RCC 7860 (cell line): Measurements from ENCODE around the gene ARHGEF28.

Experiments
- DNase-seq: peaks from one replicate; pipeline ENCODE4 v3.0.0-alpha.2; 2015; ENCODE audit warnings: low spot score
- FAIRE-seq: peaks from 2 replicates; lab custom pipeline; 2012; peaks lifted over from hg19 to GRCh38; lab: Jason Lieb, UNC

The ARHGEF28 gene

DNA sequence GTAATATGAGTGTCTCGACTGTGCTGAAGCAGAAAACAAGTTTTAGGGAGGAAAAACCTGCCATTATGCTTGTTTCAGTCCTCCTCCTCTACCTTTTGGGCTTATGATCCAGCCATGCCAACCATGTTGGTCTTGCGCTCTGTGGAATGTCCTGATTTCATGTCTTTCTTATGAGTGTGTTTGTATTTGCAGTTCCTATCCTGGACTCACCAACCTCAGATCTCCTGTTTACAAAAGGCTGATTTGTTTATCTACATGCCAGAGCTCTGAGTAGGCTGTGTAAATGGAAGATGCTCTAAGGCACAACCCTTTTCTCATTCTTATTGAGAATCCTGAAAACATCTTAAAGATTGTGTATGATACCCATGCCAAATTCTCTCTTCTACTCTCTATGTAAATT is 138.6 kb downstream of the ARHGEF28 start:
- no peak for FAIRE-seq
- no peak for DNase-seq

DNA sequence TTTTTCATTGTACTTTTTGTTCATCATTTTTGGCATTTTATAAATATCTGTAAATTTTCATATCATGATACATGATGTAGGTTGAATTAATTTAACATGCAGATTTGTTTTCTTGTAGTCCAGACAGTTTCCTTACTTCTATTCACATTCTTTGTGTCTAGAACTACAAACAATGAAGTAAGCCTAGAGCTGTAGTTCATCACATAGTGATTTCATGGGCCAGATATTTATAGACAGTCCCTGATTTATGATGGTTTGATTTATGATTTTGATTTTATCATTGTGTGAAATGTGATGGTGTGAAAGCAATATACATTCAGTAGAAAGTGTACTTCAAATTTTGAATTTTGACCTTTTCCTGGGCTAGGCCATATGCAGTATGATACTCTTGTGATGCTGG is 139.0 kb downstream of the ARHGEF28 start:
- FAIRE-seq (no peak), DNase-seq (no peak)

- no peak for DNase-seq
- FAIRE-seq, result no peak
Observed at GRCh38 chr5:73766902-73767301, 140.9 kb downstream of the ARHGEF28 start.

DNA sequence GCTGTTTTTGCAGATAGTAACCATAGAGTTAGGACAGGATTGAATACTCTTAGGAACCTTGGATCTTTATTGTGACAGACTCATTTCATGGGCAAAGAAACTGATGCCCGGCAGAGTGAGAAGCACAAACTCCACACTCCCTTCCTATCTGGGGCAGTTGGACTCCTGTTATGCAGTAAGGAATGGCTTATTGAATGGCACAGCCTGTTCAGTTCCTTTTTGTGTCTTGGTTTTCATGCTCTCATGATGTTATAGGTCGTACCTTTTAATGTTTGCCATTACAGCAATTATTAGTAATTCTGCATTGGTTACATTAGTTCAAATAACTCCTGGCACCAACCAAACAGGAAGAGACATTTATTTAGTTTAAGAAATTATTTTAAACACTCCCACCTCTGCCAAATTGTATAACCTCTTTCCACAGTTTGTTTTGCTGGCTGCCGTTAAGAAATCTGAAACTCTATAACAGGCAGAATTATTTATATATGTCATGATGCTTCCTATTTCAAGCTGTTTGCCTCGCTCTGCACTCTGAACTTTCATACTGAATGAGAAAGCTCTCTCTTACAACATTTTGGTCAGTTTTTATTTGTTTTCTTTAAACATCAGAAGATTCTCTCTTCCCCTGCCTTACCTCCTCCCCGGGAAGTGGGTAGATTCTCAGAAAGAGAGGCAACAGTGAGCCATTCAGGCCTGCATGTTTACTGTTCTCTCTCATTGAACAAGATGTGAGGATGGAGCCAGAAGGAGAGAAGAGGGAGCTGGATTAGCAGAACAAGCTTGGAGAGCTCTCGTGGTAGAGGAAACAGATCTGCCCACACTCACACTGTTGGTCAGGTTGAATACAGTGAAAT is 144.4 kb downstream of the ARHGEF28 start:
- DNase-seq (no peak), FAIRE-seq (no peak)

GRCh38 chr5:73774924-73775323 is 148.9 kb downstream of the ARHGEF28 start:
- FAIRE-seq, result no peak
- no peak for DNase-seq

DNA sequence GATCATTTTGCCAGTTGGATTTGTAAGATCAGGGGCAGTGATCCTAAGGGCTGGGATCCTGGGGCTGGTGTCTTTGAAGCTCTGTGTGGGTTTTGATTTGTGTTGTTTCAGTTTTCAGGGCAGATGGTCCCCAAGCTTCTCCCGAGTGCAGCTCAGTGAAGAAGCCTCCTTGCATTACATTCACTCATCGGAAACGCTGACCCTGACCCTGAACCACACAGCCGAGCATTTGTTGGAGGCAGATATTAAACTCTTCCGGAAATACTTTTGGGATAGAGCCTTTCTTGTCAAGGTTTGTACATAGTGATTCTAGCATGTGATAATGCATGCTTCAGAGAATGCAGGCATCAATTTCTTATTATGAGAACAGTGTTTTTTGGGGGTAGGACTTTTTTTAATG is 150.4 kb downstream of the ARHGEF28 start:
- FAIRE-seq, result no peak
- DNase-seq, result no peak

- DNase-seq (no peak), FAIRE-seq (no peak)
Observed at GRCh38 chr5:73777192-73777591, 151.2 kb downstream of the ARHGEF28 start.

- FAIRE-seq, result no peak
Observed at GRCh38 chr5:73780302-73781080, 154.5 kb downstream of the ARHGEF28 start.

DNA sequence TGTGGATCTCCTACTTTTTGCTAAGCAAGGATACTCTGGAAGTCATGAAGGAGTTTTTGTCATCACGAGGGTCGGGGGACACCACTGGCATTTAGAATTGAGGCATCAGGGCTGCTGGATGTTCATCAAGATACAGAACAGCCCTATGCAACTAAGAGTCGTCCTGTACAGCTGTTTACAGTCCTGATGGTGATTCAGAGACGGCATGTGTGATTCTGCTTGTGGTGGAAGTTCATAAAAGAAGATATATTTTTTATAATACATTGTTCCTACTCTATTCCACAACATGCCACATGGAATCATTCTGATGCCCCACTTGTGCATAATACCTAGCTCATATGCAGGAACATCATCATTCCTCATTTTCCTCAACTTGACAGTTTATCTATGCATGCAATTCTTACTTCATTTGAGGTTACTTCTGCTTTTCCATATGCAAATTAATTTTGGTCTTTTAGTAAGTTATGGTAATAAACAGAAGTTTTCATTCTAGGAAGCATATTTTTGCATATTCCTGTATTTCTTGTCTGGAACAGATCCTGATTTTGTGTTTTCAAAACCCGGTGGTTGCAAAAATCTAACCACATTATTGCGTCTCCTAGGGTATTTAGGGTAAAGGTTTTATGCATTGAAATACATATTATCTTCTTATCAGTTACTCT is 155.2 kb downstream of the ARHGEF28 start:
- FAIRE-seq (no peak), DNase-seq (no peak)

More at GRCh38 chr5:73780302-73781080, 154.5 kb downstream of the ARHGEF28 start:
- DNase-seq, result no peak

DNA sequence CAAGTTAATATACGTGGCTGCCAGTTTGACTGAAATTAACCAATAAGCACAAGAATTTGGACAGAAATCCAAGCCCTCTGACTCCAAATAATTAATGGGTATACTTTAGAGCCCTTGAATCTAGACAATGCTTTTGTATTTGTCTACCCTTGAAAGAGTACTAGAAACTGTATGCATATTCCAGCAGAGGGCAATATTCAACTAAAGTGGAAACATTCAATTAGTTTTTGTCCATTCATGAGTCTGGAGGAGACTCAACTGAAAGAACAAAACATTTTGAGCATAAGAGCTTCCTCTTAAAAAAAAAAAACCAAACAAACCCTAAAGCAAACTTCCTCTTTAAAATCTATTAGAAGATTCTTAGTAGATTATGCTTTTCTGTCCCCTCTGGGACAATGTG is 157.8 kb downstream of the ARHGEF28 start:
- no peak for FAIRE-seq
- DNase-seq, result no peak

GRCh38 chr5:73786043-73786831 is 160.2 kb downstream of the ARHGEF28 start:
- no peak for FAIRE-seq
- DNase-seq, result no peak

GRCh38 chr5:73789851-73790281 is 163.9 kb downstream of the ARHGEF28 start:
- FAIRE-seq (no peak), DNase-seq (no peak)

DNA sequence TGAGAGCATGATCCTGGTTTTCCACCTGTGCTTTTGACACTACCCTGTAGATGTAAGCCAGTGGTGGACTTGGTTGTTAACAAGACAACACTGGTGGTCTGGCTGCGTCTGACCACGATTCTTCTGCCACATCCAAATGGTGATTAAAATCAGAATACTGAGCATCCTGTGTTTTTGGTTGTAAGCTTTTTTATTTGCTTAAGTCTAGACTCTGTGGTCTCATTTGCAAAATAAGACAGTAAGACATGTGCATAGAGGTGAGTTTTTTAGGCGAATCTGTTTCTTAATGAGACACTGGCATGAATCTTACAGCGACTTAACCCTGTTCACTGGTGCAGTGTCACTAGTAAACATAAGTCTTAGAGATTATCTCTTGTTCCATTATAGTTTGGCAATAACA is 165.4 kb downstream of the ARHGEF28 start:
- DNase-seq (no peak), FAIRE-seq (no peak)

- DNase-seq, result peak; percentile 18
Observed at GRCh38 chr5:73792687-73793320, 166.8 kb downstream of the ARHGEF28 start.

DNA sequence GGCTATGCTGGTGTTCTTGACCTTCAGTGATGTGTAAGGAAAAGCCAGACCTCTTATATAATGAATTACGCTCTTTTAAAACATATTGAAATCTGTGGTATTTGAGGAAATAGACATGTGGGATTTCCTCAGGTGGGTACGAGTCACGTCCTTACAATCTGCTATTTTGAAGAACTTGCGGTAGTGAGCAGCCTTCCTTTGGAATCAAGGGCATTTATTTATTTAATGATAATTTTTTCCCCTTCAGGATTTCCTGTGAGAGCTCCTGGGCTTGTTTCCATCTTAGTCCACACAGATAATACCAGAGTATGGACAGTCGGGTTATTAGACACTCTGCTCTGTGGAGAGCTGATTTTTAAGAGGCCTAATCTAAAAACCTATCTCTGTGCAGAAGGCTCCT is 167.9 kb downstream of the ARHGEF28 start:
- no peak for FAIRE-seq

More at GRCh38 chr5:73792687-73793320, 166.8 kb downstream of the ARHGEF28 start:
- no peak for FAIRE-seq

GRCh38 chr5:73796164-73797131 is 170.5 kb downstream of the ARHGEF28 start:
- FAIRE-seq, result peak; percentile 55

More for the DNA sequence above, 167.9 kb downstream of the ARHGEF28 start:
- DNase-seq, result peak; percentile 14

DNA sequence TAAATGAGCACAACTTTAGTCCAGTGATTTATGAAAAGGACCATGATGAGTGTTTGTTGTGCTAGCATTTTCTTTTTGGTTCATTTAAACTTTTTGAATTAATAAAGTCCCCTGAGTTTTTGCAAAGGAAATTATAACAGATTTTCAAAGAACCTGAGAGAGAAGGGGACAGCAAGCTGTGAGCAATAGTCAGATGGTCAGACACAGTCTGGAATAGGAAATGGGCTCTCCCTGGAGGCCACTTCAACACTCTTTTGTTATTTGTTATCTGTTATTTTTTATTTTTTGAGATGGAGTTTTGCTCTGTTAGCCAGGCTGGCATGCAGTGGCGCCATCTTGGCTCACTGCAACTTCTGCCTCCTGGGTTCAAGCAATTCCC is 171.1 kb downstream of the ARHGEF28 start:
- no peak for DNase-seq
- FAIRE-seq, result no peak

More at GRCh38 chr5:73796164-73797131, 170.5 kb downstream of the ARHGEF28 start:
- peak; percentile 85 for DNase-seq

DNA sequence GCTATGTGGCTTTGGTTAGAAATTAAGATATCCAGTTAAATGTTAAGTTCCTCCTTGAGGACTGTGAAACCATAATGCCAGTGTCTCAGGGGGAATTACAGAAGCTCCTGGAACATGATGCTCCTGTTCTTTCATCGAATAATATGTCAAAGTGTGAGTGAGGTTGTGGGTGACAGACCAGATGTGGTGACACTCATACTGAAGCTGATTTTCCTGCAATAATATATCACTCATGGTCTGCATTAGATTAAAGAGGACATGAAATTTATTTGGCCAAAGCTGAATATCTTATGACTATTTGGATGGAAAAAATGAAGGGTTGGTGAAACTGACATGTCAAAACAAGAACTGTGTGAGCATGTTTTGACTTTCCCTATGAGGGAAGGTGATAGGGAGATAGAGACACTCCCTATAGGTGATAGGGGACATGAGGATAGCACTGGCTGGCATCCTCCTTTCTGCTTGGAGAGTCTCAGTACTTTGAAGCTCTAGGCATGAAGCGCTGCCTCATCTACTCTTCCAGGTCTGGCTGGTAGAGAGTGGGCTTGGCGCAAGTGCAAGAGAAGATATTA is 173.5 kb downstream of the ARHGEF28 start:
- no peak for DNase-seq
- no peak for FAIRE-seq

- FAIRE-seq (no peak), DNase-seq (no peak)
Observed at GRCh38 chr5:73801686-73802085, 175.7 kb downstream of the ARHGEF28 start.
